Activated CD4-positive, alpha-beta T cell treated with anti-CD3 and anti-CD28 coated beads, Interleukin-2, amount 10 ng/mL, durations not matched to agents 7 days and 5 days (primary cell): ENCODE results near the gene OPCML. TPM values are rescaled to one million over a fixed set of nuclear protein-coding genes. Genes with fewer than 3 reads are reported as not detected.

ENCODE experiments used
- CTCF ChIA-PET: fragments of 350-600 bp; sonication (Branson Sonifier 250); formaldehyde crosslinking; loops from one replicate; lab custom pipeline; 2021; ENCODE audit warnings: antibody characterized with exemption; lab: Charles Lee
- POLR2A ChIA-PET: fragments of 350-600 bp; sonication (Branson Sonifier 250); formaldehyde crosslinking; loops from one replicate; lab custom pipeline; 2021; ENCODE audit warnings: antibody characterized with exemption; lab: Charles Lee
- DNase-seq: peaks from one replicate; pipeline ENCODE4 v3.0.0-alpha.2; 2020
- H3K27ac Mint-ChIP-seq: one replicate; pipeline ENCODE4 v1.8.0; 2021; ENCODE audit warnings: mild to moderate bottlenecking, moderate library complexity, mixed read lengths
- H3K27me3 Mint-ChIP-seq: one replicate; pipeline ENCODE4 v1.8.0; 2021; ENCODE audit warnings: mixed read lengths
- H3K36me3 Mint-ChIP-seq: one replicate; pipeline ENCODE4 v1.8.0; 2021; ENCODE audit warnings: low read depth, mixed read lengths
- H3K4me1 Mint-ChIP-seq: one replicate; pipeline ENCODE4 v1.8.0; 2021; ENCODE audit warnings: mixed read lengths
- H3K4me3 Mint-ChIP-seq: one replicate; pipeline ENCODE4 v1.8.0; 2021; ENCODE audit warnings: mild to moderate bottlenecking, moderate library complexity, mixed read lengths
- H3K9me3 Mint-ChIP-seq: one replicate; pipeline ENCODE4 v1.8.0; 2021; ENCODE audit warnings: mixed read lengths
- total RNA-seq, 2 experiments: library from RNA; stranded (reverse); gene quantifications; one replicate each; pipeline ENCODE4 v1.2.3, GENCODE V29; 2021

OPCML gene
- total RNA-seq, 2 experiments from 2014 or later = not detected

GRCh38 chr11:132908414-132908810, 623.9 kb downstream of the OPCML start:
- Mint-ChIP-seq H3K9me3 (no peaks in the 10 kb centered on the region), H3K27ac (no peak overlapping the region), H3K27me3 (no peaks in the 10 kb centered on the region), H3K4me1 (no peaks in the 10 kb centered on the region), H3K36me3 (no peaks in the 10 kb centered on the region), H3K4me3 (no peak overlapping the region)
- no peak for DNase-seq
- ChIA-PET POLR2A (no interaction called here), CTCF (no interaction called here)

- Mint-ChIP-seq H3K4me3 (no peak overlapping the region), H3K27ac (no peak overlapping the region), H3K9me3 (no peaks in the 10 kb centered on the region), H3K4me1 (no peaks in the 10 kb centered on the region), H3K36me3 (no peaks in the 10 kb centered on the region), H3K27me3 (no peaks in the 10 kb centered on the region)
- no peak for DNase-seq
- ChIA-PET CTCF (no interaction called here), POLR2A (no interaction called here)
Observed at GRCh38 chr11:132907651-132908413, 624.5 kb downstream of the OPCML start.

GRCh38 chr11:132904607-132905006, 627.7 kb downstream of the OPCML start:
- POLR2A ChIA-PET = no interaction called here
- Mint-ChIP-seq H3K27ac (no peak overlapping the region), H3K36me3 (no peaks in the 10 kb centered on the region), H3K4me1 (no peaks in the 10 kb centered on the region), H3K9me3 (no peaks in the 10 kb centered on the region), H3K27me3 (no peaks in the 10 kb centered on the region), H3K4me3 (no peak overlapping the region)
- DNase-seq = no peak
- CTCF ChIA-PET = no interaction called here

GRCh38 chr11:132904091-132904490, 628.2 kb downstream of the OPCML start:
- Mint-ChIP-seq H3K9me3 (no peaks in the 10 kb centered on the region), H3K4me3 (no peak overlapping the region), H3K27ac (no peak overlapping the region), H3K4me1 (no peaks in the 10 kb centered on the region), H3K36me3 (no peaks in the 10 kb centered on the region), H3K27me3 (no peaks in the 10 kb centered on the region)
- DNase-seq = no peak
- CTCF ChIA-PET = no interaction called here
- POLR2A ChIA-PET = no interaction called here

- no peaks in the 10 kb centered on the region for H3K36me3 Mint-ChIP-seq
- no peaks in the 10 kb centered on the region for H3K4me1 Mint-ChIP-seq
- DNase-seq = no peak
- no peak overlapping the region for H3K27ac Mint-ChIP-seq
- ChIA-PET POLR2A (no interaction called here), CTCF (no interaction called here)
- H3K9me3 Mint-ChIP-seq = no peaks in the 10 kb centered on the region
- H3K27me3 Mint-ChIP-seq = no peaks in the 10 kb centered on the region
- no peak overlapping the region for H3K4me3 Mint-ChIP-seq
Observed at GRCh38 chr11:132901638-132902471, 630.4 kb downstream of the OPCML start.

- DNase-seq = no peak
- CTCF ChIA-PET = no interaction called here
- Mint-ChIP-seq H3K27ac (no peak overlapping the region), H3K4me3 (no peak overlapping the region), H3K27me3 (no peaks in the 10 kb centered on the region), H3K4me1 (no peaks in the 10 kb centered on the region), H3K9me3 (no peaks in the 10 kb centered on the region), H3K36me3 (no peaks in the 10 kb centered on the region)
- POLR2A ChIA-PET = no interaction called here
Observed at GRCh38 chr11:132898676-132899075, 633.6 kb downstream of the OPCML start.

GRCh38 chr11:132898021-132898420, 634.3 kb downstream of the OPCML start:
- ChIA-PET POLR2A (no interaction called here), CTCF (no interaction called here)
- H3K4me3 Mint-ChIP-seq = no peak overlapping the region
- no peaks in the 10 kb centered on the region for H3K27me3 Mint-ChIP-seq
- no peaks in the 10 kb centered on the region for H3K4me1 Mint-ChIP-seq
- no peak for DNase-seq
- H3K36me3 Mint-ChIP-seq = no peaks in the 10 kb centered on the region
- no peaks in the 10 kb centered on the region for H3K9me3 Mint-ChIP-seq
- H3K27ac Mint-ChIP-seq = no peak overlapping the region

GRCh38 chr11:132895340-132895739, 637.0 kb downstream of the OPCML start:
- CTCF ChIA-PET = interaction anchor here (1.0 kb wide), 1 partner anchor 21 kb away, joined by 3 read pairs; no protein-coding TSS in a partner anchor

GRCh38 chr11:132894606-132895005, 637.7 kb downstream of the OPCML start:
- H3K27ac Mint-ChIP-seq = no peak overlapping the region
- CTCF ChIA-PET = no interaction called here
- no peaks in the 10 kb centered on the region for H3K9me3 Mint-ChIP-seq
- H3K4me1 Mint-ChIP-seq = no peaks in the 10 kb centered on the region
- POLR2A ChIA-PET = no interaction called here
- H3K27me3 Mint-ChIP-seq = no peaks in the 10 kb centered on the region
- no peaks in the 10 kb centered on the region for H3K36me3 Mint-ChIP-seq
- H3K4me3 Mint-ChIP-seq = no peak overlapping the region
- DNase-seq = no peak

More at GRCh38 chr11:132895340-132895739, 637.0 kb downstream of the OPCML start:
- Mint-ChIP-seq H3K27me3 (no peaks in the 10 kb centered on the region), H3K36me3 (no peaks in the 10 kb centered on the region), H3K9me3 (no peaks in the 10 kb centered on the region), H3K4me1 (no peaks in the 10 kb centered on the region), H3K4me3 (no peak overlapping the region), H3K27ac (no peak overlapping the region)
- POLR2A ChIA-PET = no interaction called here
- no peak for DNase-seq

GRCh38 chr11:132892876-132893275, 639.4 kb downstream of the OPCML start:
- H3K36me3 Mint-ChIP-seq = no peaks in the 10 kb centered on the region
- POLR2A ChIA-PET = no interaction called here
- H3K9me3 Mint-ChIP-seq = no peaks in the 10 kb centered on the region
- H3K27me3 Mint-ChIP-seq = no peaks in the 10 kb centered on the region
- H3K27ac Mint-ChIP-seq = no peak overlapping the region
- DNase-seq = no peak
- no peaks in the 10 kb centered on the region for H3K4me1 Mint-ChIP-seq
- no peak overlapping the region for H3K4me3 Mint-ChIP-seq
- CTCF ChIA-PET = no interaction called here

- POLR2A ChIA-PET = no interaction called here
Observed at GRCh38 chr11:132888226-132888625, 644.1 kb downstream of the OPCML start.

GRCh38 chr11:132886335-132886734, 646.0 kb downstream of the OPCML start:
- Mint-ChIP-seq H3K4me3 (no peak overlapping the region), H3K27me3 (no peaks in the 10 kb centered on the region), H3K36me3 (no peaks in the 10 kb centered on the region), H3K4me1 (no peaks in the 10 kb centered on the region), H3K27ac (no peak overlapping the region), H3K9me3 (no peaks in the 10 kb centered on the region)
- ChIA-PET POLR2A (no interaction called here), CTCF (interaction anchor here (0.5 kb wide), 1 partner anchor 41 kb away, joined by 4 read pairs; no protein-coding TSS in a partner anchor)
- no peak for DNase-seq

More at GRCh38 chr11:132888226-132888625, 644.1 kb downstream of the OPCML start:
- no peak for DNase-seq
- CTCF ChIA-PET = no interaction called here
- H3K36me3 Mint-ChIP-seq = no peaks in the 10 kb centered on the region
- no peak overlapping the region for H3K27ac Mint-ChIP-seq
- no peaks in the 10 kb centered on the region for H3K27me3 Mint-ChIP-seq
- H3K4me1 Mint-ChIP-seq = no peaks in the 10 kb centered on the region
- no peak overlapping the region for H3K4me3 Mint-ChIP-seq
- no peaks in the 10 kb centered on the region for H3K9me3 Mint-ChIP-seq

GRCh38 chr11:132883241-132883640, 649.1 kb downstream of the OPCML start:
- Mint-ChIP-seq H3K4me1 (no peaks in the 10 kb centered on the region), H3K36me3 (no peaks in the 10 kb centered on the region), H3K27me3 (no peaks in the 10 kb centered on the region), H3K27ac (no peak overlapping the region), H3K9me3 (no peaks in the 10 kb centered on the region), H3K4me3 (no peak overlapping the region)
- POLR2A ChIA-PET = no interaction called here
- DNase-seq = no peak
- CTCF ChIA-PET = interaction anchor here (0.7 kb wide), 1 partner anchor 824 kb away, joined by 5 read pairs; no protein-coding TSS in a partner anchor
